GM13977 (cell line): ENCODE data around the gene GAS2L1.

Experiments
- DNase-seq: peaks from one replicate; pipeline ENCODE4 v3.0.0; 2012; ENCODE audit warnings: low spot score
- CTCF ChIP-seq: IDR thresholded peaks from 2 replicates; pipeline ENCODE4 v1.5.1; 2012; ENCODE audit warnings: mild to moderate bottlenecking, control low read depth; ENCODE audit not compliant: insufficient read depth; ENCODE audit errors: extremely low read depth, missing control alignments
- in situ Hi-C: fragments of 300-500 bp; cut with MboI; formaldehyde crosslinking; loops from one replicate; pipeline ENCODE4 v1.12.0; 2022; ENCODE audit warnings: low sequenced_read_pairs, low pct_unique_long_range_greater_than_20kb, mixed read lengths, inconsistent platforms; ENCODE audit not compliant: unreplicated experiment

GAS2L1 gene

GRCh38 chr22:29326481-29326880 lies 20.0 kb downstream of the GAS2L1 start:
- no peak for TF ChIP-seq CTCF
- in situ Hi-C loops, result no loop called here
- no peak for DNase-seq

GRCh38 chr22:29327089-29327764 lies 20.8 kb downstream of the GAS2L1 start:
- TF ChIP-seq CTCF, result no peak
- DNase-seq, result no peak
- in situ Hi-C loops, result no loop called here

GRCh38 chr22:29328055-29328454 lies 21.6 kb downstream of the GAS2L1 start:
- in situ Hi-C loops, result no loop called here
- DNase-seq, result no peak

GRCh38 chr22:29328566-29329500 lies 22.4 kb downstream of the GAS2L1 start:
- no peak for DNase-seq
- in situ Hi-C loops, result no loop called here
- no peak for TF ChIP-seq CTCF

More at GRCh38 chr22:29328055-29328454, 21.6 kb downstream of the GAS2L1 start:
- no peak for TF ChIP-seq CTCF

- DNase-seq, result no peak
- TF ChIP-seq CTCF, result no peak
- in situ Hi-C loops, result no loop called here
These were observed 23.1 kb downstream of the GAS2L1 start for GRCh38 chr22:29329581-29329980.

- in situ Hi-C loops, result no loop called here
- no peak for DNase-seq
- TF ChIP-seq CTCF, result no peak
These were observed 23.8 kb downstream of the GAS2L1 start for GRCh38 chr22:29330291-29330690.
